ENCODE results near the gene CARS1.
"Not testable (repeated sequence)": the region's sequence is repeated elsewhere in the genome, so short reads cannot be mapped to it uniquely, and the experiment has no call there.

Gene CARS1

DNA sequence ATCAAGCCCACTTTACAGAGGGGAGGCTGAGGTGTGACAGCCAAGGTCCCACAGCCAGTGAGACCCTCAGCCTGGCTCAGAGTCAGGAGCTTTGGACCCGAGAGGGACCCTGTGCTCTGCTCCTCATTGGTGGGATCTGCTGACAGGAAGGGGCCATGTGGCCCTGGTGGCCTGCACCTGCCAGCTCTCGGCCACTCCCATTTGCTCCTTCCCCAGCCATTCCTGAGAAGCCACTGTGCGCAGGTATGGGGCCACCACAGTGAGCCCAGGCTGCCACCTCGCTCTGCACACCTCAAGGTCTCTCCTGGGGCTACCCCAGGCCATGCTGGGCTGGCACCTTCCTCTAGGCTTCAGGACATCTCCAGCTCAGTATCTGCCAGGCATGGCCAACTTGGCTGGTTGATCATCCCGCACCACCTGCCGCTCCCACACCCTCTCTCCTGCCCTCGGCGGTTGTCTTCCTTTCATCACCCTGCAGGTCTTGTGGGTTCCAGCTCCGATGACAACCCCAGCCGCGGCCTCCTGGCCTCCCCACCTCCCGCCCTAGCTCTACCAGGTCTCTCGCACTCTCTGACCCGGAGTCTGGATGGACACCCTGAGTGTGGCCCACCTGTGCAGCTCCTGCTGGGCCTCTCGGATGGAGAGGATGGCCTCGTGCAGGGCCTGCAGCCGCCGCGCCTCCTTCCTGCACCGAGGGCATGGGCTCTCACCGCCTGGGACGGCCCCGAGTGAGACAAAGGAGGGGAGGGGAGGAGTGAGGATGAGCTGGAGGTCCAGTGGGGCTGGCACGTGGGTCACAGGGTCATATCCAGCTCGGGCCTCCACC is 32.2 kb upstream of the CARS1 start:
- no peak for DNase-seq

GRCh38 chr11:3088806-3089205 is 31.6 kb upstream of the CARS1 start:
- DNase-seq: no peak

DNA sequence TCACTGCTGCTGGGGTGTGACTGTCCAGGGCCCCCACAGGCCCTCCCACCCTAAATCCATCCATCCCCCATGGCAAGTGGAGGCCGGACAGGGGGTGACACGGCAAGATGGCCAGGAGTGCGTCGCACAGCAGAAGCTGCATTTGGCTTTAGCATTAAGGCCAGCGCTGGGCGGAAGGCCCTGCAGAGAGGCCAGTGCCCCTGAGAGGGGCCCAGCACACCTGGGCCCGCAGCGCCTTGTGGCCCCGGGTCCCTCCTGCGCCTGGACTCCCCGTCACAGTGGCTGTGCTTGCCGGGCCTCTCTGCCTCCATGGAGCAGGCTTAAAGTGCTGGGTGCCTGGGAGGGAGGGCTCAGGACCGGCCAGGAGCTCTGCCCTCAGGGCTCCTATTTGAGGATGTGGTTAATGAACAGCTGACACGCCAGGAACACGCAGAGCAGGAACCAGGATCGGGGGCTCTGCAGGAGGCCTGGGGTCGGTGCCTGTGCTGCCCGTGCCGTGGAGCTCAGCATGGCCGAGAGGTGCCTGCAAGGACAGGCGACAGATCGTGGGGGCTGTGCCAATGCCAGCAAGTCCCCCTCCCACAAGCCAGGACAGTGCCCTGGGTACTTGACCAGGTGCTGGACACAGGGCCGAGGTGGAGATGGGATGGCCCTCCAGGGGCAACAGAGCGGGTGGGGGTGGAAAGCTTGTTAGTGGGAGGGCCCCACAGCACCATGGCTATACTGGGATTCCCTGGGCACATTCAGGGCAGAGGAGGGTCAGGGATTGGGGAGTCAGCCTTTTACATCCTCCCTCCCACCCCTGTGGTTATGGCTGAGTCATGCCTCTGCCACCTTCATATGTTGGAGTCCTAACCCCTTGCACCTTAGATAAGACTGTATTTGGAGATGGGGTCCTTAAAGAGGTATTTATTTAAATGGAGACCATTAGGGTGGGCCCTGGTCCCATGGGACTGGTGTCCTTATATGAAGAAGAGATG is 30.9 kb upstream of the CARS1 start:
- DNase-seq: no peak

DNA sequence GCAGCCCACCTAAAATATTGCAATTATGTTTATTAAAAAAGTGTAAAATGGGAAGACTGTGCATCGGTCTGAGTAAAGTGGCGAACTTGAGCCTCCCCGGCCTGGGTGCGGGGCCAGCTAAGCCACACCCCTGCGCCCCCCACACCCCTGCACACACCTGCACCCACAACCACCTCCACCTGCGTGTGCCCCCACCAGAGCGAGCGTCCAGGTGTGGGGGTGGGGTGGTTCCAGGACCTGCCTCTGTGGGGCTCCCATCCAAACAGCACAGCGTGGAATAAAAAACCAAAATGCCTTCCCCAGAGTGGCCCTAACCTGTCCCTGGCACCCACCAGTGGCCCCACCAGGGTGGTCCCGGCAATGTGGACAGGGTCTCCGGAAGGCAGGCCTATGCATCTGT is 30.1 kb upstream of the CARS1 start:
- DNase-seq: no peak

DNA sequence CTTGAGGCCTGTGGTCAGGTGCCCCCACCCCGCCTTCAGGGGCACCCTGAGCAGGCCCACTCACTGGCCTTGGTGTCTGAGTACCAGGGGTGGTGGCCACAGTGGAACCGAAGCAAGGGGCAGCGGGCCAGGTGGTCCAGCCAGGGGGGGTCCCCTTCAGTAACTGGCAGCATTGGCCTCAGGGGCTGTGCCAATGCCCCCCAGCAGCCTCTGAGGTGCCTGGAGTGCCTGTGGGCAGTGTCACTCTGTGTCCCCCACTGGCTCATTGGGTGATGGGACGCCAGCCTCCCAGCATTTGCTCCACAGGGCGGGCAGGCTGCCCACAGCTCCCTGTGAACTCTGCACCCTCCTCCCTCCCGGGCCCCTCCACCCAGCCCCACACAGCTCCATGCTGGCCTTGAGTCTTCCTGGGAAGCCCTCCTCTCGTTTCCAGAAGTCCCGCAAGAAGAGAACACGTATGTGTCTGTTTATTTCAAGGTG is 29.5 kb upstream of the CARS1 start:
- no peak for DNase-seq

GRCh38 chr11:3086114-3086513 is 28.9 kb upstream of the CARS1 start:
- DNase-seq: no peak

GRCh38 chr11:3085052-3085451 is 27.8 kb upstream of the CARS1 start:
- DNase-seq: no peak

DNA sequence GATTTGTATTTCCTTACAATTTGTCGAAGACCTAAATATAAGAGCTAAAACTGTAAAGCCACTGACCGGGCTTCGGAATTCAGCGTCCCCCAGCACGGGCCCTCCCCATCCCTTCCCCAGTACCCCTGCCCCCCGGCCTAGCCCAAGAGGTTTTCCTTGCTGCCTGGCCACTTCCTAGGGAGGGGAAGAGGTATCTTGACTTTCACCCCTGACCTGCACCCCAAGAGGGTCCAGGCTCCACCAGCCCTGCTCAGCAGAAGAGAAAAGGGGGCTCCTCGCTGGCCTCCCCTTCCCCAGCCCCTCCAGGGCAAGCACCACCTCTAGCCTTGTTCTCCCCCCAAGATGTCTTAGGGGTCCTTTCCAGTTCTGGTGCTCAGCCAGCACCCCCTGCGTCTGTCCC is 26.1 kb upstream of the CARS1 start:
- DNase-seq: no peak

DNA sequence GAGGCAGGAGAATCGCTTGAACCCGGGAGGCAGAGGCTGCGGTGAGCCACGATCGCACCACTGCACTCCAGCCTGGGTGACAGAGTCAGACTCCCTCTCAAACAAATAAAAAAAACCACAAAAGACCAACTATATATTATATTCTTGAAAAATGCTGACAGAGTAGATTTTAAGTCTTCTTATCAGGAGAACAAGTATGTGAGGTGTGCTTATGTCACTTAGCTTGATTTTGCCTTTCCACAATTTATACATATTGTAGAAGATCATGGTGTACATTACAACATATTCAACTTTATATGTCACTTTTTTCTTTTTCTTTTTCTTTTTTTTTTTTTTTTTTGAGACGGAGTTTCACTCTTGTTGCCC is 24.1 kb upstream of the CARS1 start:
- DNase-seq: no peak

- no peak for DNase-seq
These were observed 23.6 kb upstream of the CARS1 start for GRCh38 chr11:3080733-3081385.

DNA sequence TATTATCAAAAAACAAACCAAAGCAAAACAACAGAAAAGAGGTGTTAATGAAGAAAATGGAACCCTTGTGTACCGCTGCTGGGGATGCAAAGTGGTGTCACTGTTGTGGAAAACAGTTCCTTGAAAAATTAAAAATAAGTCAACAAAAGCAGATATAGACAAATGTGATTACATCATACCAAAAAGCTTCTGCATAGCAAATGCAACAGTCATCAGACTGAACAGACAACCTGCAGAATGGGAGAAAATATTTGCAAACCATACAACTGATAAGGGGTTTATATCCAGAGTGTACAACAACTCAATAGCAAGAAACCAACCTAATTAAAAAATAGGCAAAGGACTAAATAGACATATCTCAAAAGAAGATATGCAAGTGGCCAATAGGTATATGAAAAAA is 22.9 kb upstream of the CARS1 start:
- DNase-seq: no peak

GRCh38 chr11:3077846-3078440 is 20.7 kb upstream of the CARS1 start:
- DNase-seq: no peak

DNA sequence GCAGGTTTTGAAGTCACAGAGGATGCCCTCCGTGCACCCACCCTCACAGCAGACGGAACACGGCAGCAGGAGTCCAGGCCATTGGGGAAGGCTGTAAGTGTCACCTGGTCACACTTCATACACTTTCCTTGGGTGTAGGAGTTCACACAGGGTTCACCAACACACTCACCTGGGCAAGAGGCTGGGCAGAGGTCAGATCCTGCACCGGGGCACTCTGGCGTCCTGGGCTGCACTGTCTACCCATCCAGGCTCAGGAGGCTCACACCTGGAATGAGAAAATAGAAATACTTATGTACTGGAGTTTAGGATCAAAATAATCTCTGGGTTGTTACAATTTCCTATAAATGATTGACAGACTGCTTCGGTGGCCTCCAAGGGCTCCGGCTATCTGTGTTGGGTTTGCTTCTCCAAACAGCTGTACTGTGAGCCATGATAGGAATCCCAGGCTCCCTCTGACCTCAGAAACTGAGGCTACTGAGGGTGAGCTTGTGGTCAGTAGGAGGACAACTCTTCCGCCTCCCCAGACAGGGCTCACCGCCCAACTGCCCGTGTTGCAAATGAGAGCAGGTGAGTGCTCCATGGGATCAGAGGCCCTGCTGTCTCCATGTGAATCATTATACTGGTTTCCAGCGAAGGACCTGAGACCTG is 20.1 kb upstream of the CARS1 start:
- no peak for DNase-seq

- no peak for DNase-seq
These were observed 17.8 kb upstream of the CARS1 start for GRCh38 chr11:3074912-3075589.

GRCh38 chr11:3073029-3073435 is 15.8 kb upstream of the CARS1 start:
- DNase-seq: no peak

- no peak for DNase-seq
These were observed 12.2 kb upstream of the CARS1 start for GRCh38 chr11:3069425-3069824.

DNA sequence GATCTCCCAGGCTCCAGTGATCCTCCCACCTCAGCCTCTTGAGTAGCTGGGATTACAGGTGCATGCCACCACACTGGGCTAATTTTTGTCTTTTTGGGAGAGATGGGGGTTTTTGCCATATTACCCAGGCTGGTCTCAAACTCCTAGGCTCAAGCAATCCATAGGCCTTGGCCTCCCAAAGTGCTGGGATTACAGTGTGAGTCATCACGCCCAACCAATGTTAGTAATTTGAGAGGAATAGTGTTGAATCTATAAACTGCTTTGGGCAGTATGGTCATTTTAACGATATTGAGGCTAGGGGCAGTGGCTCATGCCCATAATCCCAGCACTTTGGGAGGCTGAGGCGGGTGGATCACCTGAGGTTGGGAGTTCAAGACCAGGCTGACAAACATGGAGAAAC is 9.1 kb upstream of the CARS1 start:
- DNase-seq: not testable (repeated sequence)

GRCh38 chr11:3064709-3065108 is 7.5 kb upstream of the CARS1 start:
- not testable (repeated sequence) for DNase-seq

DNA sequence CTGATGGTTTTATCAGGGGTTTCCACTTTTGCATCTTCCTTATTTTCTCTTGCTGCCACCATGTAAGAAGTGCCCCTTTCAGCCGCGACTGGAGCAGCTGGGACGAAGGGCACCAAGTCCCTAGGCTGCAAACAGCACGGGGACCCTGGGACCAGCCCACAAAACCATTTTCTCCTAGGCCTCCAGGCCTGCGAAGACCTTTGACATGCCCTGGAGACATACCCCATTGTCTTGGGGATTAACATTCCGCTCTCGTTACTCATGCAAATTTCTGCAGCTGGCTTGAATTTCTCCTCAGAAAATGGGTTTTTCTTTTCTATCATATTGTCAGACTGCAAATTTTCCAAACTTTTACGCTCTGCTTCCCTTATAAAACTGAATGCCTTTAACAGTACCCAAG is 6.7 kb upstream of the CARS1 start:
- DNase-seq: not testable (repeated sequence)

- not testable (repeated sequence) for DNase-seq
These were observed 6.2 kb upstream of the CARS1 start for GRCh38 chr11:3063432-3063831.

GRCh38 chr11:3060436-3061025 is 3.3 kb upstream of the CARS1 start:
- DNase-seq: no peak

Data from SW 1271 (cell line).